Body of pancreas (tissue), 4 donors: ENCODE results near the gene IFNGR2.

Experiments
- POLR2A ChIP-seq, 3 donors: fragments of 450-650 bp; IDR thresholded peaks; one replicate each; pipeline ENCODE4 v1.6.1; 2016; ENCODE audit warnings: antibody characterized with exemption in 3 of 3, mild to moderate bottlenecking in 2 of 3
- TF ChIP-seq, protein P1 (sequence below), 7 experiments: fragments of 450-650 bp in 4 of 7; fragments of 200-600 bp in 3 of 7; sonication (generic) in 3 of 7; IDR thresholded peaks; one replicate each; pipeline ENCODE4 v1.5.1; 2016 to 2019; ENCODE audit warnings: antibody characterized with exemption in 7 of 7

DNA sequence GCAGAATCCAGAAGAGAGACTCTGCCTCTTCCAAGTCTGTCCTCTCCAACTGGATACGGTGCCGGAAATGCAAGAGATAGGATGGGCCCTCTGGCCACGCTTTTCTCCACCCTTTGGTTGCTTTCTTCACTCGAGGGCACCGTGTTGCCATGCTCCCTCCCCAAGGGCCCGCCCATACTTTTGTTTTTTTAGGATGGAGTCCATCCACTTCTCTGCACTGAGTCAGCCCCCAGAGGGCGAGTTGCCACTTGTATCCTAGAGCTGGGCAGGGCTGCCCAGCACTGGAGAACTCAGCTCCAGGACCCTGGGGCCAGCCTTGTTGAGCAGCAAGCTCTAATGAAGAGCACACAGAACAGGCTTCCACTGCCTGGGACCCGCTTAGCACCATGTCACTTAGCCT lies 25.5 kb downstream of the IFNGR2 start:
- TF ChIP-seq, protein P1, sequence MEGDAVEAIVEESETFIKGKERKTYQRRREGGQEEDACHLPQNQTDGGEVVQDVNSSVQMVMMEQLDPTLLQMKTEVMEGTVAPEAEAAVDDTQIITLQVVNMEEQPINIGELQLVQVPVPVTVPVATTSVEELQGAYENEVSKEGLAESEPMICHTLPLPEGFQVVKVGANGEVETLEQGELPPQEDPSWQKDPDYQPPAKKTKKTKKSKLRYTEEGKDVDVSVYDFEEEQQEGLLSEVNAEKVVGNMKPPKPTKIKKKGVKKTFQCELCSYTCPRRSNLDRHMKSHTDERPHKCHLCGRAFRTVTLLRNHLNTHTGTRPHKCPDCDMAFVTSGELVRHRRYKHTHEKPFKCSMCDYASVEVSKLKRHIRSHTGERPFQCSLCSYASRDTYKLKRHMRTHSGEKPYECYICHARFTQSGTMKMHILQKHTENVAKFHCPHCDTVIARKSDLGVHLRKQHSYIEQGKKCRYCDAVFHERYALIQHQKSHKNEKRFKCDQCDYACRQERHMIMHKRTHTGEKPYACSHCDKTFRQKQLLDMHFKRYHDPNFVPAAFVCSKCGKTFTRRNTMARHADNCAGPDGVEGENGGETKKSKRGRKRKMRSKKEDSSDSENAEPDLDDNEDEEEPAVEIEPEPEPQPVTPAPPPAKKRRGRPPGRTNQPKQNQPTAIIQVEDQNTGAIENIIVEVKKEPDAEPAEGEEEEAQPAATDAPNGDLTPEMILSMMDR (IDR thresholded peaks at IDR 0.05): no peak
- no peak for TF ChIP-seq POLR2A (IDR thresholded peaks at IDR 0.05)
